ENCODE data around the gene LDLRAD4. TPM values are rescaled to one million over a fixed set of nuclear protein-coding genes. Genes with fewer than 3 reads are reported as not detected.

Gene LDLRAD4
- total and polyA plus RNA-seq, 2 experiments from 2014 or later, result 0.73 to 1.9 TPM

DNA sequence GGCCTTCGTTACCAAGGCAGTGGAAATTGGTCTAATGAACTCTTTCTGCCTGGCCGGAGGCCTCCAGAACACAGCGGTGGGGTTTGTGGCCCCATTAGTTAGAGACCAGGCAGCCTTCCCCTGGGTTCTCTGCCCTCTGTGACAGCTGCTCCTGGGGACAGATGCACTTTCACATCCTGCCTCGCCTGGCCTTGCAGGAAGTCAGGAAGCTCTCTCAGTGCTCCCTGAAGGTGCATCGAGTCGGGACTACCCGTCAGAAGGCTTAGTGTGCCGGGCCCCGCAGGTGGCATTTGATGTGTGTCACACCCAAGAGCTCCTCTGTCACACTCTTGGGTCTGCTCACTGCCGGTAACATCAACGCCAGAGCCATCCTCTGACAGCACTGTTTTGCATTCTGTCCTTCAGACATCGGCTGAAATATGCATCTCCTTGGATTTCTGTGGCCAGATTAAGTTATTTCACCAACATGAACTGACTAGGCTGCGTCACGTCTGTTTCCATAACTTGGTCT is 158.3 kb downstream of the LDLRAD4 start (continued):
- TF ChIP-seq, protein P1, sequence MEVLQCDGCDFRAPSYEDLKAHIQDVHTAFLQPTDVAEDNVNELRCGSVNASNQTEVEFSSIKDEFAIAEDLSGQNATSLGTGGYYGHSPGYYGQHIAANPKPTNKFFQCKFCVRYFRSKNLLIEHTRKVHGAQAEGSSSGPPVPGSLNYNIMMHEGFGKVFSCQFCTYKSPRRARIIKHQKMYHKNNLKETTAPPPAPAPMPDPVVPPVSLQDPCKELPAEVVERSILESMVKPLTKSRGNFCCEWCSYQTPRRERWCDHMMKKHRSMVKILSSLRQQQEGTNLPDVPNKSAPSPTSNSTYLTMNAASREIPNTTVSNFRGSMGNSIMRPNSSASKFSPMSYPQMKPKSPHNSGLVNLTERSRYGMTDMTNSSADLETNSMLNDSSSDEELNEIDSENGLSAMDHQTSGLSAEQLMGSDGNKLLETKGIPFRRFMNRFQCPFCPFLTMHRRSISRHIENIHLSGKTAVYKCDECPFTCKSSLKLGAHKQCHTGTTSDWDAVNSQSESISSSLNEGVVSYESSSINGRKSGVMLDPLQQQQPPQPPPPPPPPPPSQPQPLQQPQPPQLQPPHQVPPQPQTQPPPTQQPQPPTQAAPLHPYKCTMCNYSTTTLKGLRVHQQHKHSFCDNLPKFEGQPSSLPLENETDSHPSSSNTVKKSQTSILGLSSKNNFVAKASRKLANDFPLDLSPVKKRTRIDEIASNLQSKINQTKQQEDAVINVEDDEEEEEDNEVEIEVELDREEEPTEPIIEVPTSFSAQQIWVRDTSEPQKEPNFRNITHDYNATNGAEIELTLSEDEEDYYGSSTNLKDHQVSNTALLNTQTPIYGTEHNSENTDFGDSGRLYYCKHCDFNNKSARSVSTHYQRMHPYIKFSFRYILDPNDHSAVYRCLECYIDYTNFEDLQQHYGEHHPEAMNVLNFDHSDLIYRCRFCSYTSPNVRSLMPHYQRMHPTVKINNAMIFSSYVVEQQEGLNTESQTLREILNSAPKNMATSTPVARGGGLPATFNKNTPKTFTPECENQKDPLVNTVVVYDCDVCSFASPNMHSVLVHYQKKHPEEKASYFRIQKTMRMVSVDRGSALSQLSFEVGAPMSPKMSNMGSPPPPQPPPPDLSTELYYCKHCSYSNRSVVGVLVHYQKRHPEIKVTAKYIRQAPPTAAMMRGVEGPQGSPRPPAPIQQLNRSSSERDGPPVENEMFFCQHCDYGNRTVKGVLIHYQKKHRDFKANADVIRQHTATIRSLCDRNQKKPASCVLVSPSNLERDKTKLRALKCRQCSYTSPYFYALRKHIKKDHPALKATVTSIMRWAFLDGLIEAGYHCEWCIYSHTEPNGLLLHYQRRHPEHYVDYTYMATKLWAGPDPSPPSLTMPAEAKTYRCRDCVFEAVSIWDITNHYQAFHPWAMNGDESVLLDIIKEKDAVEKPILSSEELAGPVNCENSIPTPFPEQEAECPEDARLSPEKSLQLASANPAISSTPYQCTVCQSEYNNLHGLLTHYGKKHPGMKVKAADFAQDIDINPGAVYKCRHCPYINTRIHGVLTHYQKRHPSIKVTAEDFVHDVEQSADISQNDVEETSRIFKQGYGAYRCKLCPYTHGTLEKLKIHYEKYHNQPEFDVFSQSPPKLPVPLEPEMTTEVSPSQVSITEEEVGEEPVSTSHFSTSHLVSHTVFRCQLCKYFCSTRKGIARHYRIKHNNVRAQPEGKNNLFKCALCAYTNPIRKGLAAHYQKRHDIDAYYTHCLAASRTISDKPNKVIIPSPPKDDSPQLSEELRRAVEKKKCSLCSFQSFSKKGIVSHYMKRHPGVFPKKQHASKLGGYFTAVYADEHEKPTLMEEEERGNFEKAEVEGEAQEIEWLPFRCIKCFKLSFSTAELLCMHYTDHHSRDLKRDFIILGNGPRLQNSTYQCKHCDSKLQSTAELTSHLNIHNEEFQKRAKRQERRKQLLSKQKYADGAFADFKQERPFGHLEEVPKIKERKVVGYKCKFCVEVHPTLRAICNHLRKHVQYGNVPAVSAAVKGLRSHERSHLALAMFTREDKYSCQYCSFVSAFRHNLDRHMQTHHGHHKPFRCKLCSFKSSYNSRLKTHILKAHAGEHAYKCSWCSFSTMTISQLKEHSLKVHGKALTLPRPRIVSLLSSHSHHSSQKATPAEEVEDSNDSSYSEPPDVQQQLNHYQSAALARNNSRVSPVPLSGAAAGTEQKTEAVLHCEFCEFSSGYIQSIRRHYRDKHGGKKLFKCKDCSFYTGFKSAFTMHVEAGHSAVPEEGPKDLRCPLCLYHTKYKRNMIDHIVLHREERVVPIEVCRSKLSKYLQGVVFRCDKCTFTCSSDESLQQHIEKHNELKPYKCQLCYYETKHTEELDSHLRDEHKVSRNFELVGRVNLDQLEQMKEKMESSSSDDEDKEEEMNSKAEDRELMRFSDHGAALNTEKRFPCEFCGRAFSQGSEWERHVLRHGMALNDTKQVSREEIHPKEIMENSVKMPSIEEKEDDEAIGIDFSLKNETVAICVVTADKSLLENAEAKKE (CRISPR knock-in tag; IDR thresholded peaks at IDR 0.05), result no peak
- TF ChIP-seq ZNF331 (CRISPR knock-in tag; IDR thresholded peaks at IDR 0.05; ENCODE audit: low read depth) (no peak), EZH2 (IDR thresholded peaks at IDR 0.05; ENCODE audit: low read depth, unreplicated experiment) (no peak), ZNF114 (CRISPR knock-in tag; IDR thresholded peaks at IDR 0.05) (no peak), STAT1 (IDR thresholded peaks at IDR 0.05; ENCODE audit: unreplicated experiment) (no peak), EZH2phosphoT487 (IDR thresholded peaks at IDR 0.05; ENCODE audit: unreplicated experiment) (no peak)

DNA sequence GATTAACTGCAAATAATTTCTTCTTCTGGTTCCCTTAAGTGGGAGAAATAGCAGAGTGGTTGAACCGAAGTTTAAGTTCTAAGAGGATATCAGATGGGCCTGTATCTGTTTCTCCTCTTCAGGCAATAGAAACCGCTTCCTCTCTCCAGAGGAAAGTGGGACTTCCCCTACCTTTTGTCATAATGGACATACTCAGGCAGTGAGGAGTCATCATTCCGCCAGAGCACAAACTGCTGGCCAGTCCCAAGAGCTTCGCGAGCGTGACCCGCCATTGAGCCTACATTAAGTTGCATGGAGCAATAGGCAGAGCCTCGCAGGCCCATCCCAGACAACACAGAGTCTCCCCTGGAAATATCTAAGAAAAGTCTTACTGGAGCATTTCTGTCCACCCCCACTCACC is 158.9 kb downstream of the LDLRAD4 start:
- H3K4me1 Mint-ChIP-seq, result peaks cover 6% of the 10 kb centered on the region; the same call in 1 of the 3 replicates
- TF ChIP-seq CTCF (conservative IDR thresholded peaks at IDR 0.05; ENCODE audit: low read depth in 2 of 2), result no peak
- TF ChIP-seq, protein P2, sequence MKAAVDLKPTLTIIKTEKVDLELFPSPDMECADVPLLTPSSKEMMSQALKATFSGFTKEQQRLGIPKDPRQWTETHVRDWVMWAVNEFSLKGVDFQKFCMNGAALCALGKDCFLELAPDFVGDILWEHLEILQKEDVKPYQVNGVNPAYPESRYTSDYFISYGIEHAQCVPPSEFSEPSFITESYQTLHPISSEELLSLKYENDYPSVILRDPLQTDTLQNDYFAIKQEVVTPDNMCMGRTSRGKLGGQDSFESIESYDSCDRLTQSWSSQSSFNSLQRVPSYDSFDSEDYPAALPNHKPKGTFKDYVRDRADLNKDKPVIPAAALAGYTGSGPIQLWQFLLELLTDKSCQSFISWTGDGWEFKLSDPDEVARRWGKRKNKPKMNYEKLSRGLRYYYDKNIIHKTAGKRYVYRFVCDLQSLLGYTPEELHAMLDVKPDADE (IDR thresholded peaks at IDR 0.05), result no peak
- no peak for TF ChIP-seq ZNF331 (CRISPR knock-in tag; IDR thresholded peaks at IDR 0.05; ENCODE audit: low read depth)
- TF ChIP-seq STAT1 (IDR thresholded peaks at IDR 0.05; ENCODE audit: unreplicated experiment), result no peak
- TF ChIP-seq ZNF114 (CRISPR knock-in tag; IDR thresholded peaks at IDR 0.05), result no peak
- no peak for TF ChIP-seq EZH2phosphoT487 (IDR thresholded peaks at IDR 0.05; ENCODE audit: unreplicated experiment)
- no peak for TF ChIP-seq NANOG (IDR thresholded peaks at IDR 0.05; ENCODE audit: borderline replicate concordance)

More for the DNA sequence above, 158.9 kb downstream of the LDLRAD4 start:
- Histone ChIP-seq H3K4me1 (ENCODE audit: insufficient read depth) (no peaks in the 10 kb centered on the region), H3K36me3 (ENCODE audit: insufficient read depth) (no peaks in the 10 kb centered on the region), H3K27ac (ENCODE audit: low read depth) (no peak overlapping the region), H2AFZ (no peak overlapping the region), H3K9me2 (ENCODE audit: insufficient read depth) (no peaks in the 10 kb centered on the region), H3F3A (replicated peaks; ENCODE audit: low read depth) (no peaks in the 10 kb centered on the region), H3K4me2 (no peak overlapping the region), H3K79me2 (replicated peaks; ENCODE audit: insufficient read depth) (no peaks in the 10 kb centered on the region), H4K20me1 (replicated peaks; ENCODE audit: insufficient read depth) (no peaks in the 10 kb centered on the region), H3K27me3 (ENCODE audit: insufficient read depth) (no peaks in the 10 kb centered on the region), H3K4me3 (no peak overlapping the region)
- no peaks in the 10 kb centered on the region for H3K9me3 Mint-ChIP-seq
- no peak for ATAC-seq
- H3K36me3 Mint-ChIP-seq (ENCODE audit: low read depth), result no peaks in the 10 kb centered on the region
- H3K27me3 Mint-ChIP-seq (ENCODE audit: insufficient read depth, low read depth, poor library complexity), result peaks cover 4% of the 10 kb centered on the region
- no peak overlapping the region for H3K4me3 Mint-ChIP-seq
- no peak overlapping the region for H3K27ac Mint-ChIP-seq
- no peak for DNase-seq (ENCODE audit: low spot score)

Data from GM23338 (cell line).